GM06990 (cell line): ENCODE results near the gene TSPAN12.

Experiments used
- DNase-seq: peaks from one replicate; pipeline ENCODE4 v3.0.0-alpha.2; 2011; ENCODE audit not compliant: insufficient read length; ENCODE audit errors: extremely low read depth
- H3K27me3 ChIP-seq: replicated peaks from 2 replicates; pipeline ENCODE4 v1.6.0; 2011; ENCODE audit warnings: low read length; ENCODE audit not compliant: control insufficient read depth, insufficient read depth
- H3K36me3 ChIP-seq: 2 replicates; pipeline ENCODE4 v1.5.1; 2011; ENCODE audit warnings: low read length; ENCODE audit not compliant: control insufficient read depth, insufficient read depth
- H3K4me3 ChIP-seq: replicated peaks from 2 replicates; pipeline ENCODE4 v1.5.1; 2011; ENCODE audit warnings: low read depth, mild to moderate bottlenecking, control low read depth, low read length
- CTCF ChIP-seq: IDR thresholded peaks from 2 replicates; pipeline ENCODE4 v1.5.1; 2011; ENCODE audit warnings: low read length, control low read depth, mild to moderate bottlenecking, inconsistent platforms; ENCODE audit not compliant: insufficient read depth, poor library complexity, severe bottlenecking

The TSPAN12 gene

DNA sequence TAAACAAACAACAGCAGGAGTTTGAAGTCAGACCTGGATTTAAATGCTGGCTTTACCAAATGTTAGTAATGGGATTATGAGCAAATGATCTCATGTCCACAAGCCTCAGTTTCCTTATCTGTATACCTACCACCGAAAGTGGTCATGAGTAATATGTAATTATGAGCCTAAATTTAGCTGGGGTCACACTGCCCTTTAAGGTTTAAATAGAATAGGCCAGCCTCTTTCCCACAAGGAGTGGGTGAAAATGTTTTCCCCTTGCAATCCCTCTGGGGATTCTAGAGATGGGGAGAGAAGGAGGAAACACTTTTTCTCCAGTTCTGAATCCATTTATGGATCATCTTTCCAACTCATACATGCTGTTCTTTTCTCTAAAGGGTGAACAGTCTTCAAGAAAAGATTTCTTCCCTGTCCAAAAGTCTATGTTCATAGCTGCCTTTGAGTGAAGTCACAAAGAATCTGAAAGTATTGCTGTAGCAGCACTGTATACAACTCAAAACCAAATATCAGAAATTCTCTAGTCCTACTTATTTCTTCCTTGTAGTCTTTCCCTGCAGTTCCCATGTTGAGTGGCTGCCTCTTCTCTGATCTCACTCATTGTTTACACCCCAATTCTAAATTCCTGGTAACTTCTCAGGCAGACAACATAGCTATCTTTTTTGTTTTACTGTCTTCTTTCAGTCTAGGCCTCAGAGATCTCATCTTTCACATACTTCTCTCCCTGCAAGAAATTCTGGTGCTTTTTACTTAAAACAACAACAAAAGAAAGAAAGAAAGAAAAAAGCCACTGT is 7.4 kb upstream of the TSPAN12 start:
- TF ChIP-seq CTCF, result no peak
- no peaks in the 10 kb centered on the region for H3K36me3 ChIP-seq
- no peak overlapping the region for H3K4me3 ChIP-seq

GRCh38 chr7:120864141-120864900 is 6.4 kb upstream of the TSPAN12 start:
- Histone ChIP-seq H3K36me3 (no peaks in the 10 kb centered on the region), H3K4me3 (no peak overlapping the region), H3K27me3 (no peaks in the 10 kb centered on the region)
- no peak for DNase-seq
- TF ChIP-seq CTCF, result no peak

More for the DNA sequence above, 7.4 kb upstream of the TSPAN12 start:
- DNase-seq, result no peak
- H3K27me3 ChIP-seq, result no peaks in the 10 kb centered on the region

DNA sequence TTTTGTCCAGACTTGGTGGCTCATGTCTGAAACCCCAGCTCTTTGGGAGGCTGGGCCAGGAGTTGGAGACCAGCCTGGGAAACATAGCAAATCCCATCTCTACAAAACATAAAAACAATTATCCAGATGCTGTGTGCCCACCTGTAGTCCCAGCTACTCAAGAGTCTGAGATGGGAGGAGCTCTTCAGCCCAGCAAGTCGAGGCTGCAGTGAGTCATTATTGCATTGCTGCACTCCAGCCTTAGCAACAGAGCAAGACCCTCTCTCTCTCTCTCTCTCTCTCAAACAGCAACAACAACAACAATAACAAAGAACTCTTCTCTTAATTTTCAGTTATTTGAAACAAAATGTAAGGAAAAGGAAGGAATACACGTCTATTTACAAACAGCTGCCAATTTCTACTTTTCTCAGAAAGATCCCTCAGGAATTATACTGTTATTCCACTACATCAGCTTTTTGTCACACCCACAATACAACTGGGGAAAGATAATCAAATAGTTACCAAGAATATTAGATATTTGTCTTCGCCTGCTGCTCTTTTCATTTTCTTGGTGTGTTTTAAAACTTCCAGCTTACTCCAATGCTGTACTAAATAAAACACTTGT is 5.1 kb upstream of the TSPAN12 start:
- no peak for DNase-seq
- Histone ChIP-seq H3K27me3 (no peaks in the 10 kb centered on the region), H3K36me3 (no peaks in the 10 kb centered on the region), H3K4me3 (no peak overlapping the region)
- TF ChIP-seq CTCF, result no peak

GRCh38 chr7:120860156-120860555 is 2.2 kb upstream of the TSPAN12 start:
- H3K36me3 ChIP-seq, result no peaks in the 10 kb centered on the region
- TF ChIP-seq CTCF, result no peak
- no peak for DNase-seq
- H3K4me3 ChIP-seq, result no peak overlapping the region
- no peaks in the 10 kb centered on the region for H3K27me3 ChIP-seq

DNA sequence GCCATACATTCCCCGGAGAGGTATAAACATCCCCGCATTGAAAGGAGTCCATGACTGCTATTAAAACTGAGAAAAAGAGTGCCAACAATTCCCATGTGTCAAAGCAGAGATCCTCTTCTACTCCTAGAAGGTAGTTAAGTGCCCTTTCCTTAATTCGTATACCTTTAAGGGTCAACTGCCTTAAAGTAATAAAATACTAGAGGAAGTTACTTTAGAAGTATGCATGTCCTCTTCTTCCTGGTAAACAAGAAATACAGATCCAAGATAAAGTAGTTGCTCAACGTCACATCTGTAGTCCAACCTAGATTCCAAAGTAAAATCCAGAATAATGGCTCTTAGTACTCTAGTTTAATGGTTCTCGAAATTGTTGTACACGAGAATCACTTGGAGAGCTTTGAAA is 1.5 kb upstream of the TSPAN12 start:
- no peak for DNase-seq
- no peaks in the 10 kb centered on the region for H3K36me3 ChIP-seq
- no peak overlapping the region for H3K4me3 ChIP-seq
- TF ChIP-seq CTCF, result no peak
- H3K27me3 ChIP-seq, result no peaks in the 10 kb centered on the region
